Activated T-helper 17 cell treated with anti-CD3 and anti-CD28 coated beads, Interleukin-2, amount 50 U/mL, for 72 hours (primary cell): ENCODE data around the gene PTPA. TPM values are rescaled to one million over a fixed set of nuclear protein-coding genes. Genes with fewer than 3 reads are reported as not detected.
"Not testable (repeated sequence)": the region's sequence is repeated elsewhere in the genome, so short reads cannot be mapped to it uniquely, and the experiment has no call there.

Source experiments
- ATAC-seq: fragments of 150-1000 bp; cut with Tn5 transposase; replicated peaks from 2 replicates; pipeline ENCODE4 v1.10.0; 2021; ENCODE audit warnings: mild to moderate bottlenecking, moderate library complexity
- H3K27ac Mint-ChIP-seq: one replicate; pipeline ENCODE4 v1.8.0; 2022; ENCODE audit warnings: mixed read lengths
- H3K27me3 Mint-ChIP-seq: one replicate; pipeline ENCODE4 v1.8.0; 2022; ENCODE audit warnings: mixed read lengths
- H3K36me3 Mint-ChIP-seq: one replicate; pipeline ENCODE4 v1.8.0; 2022; ENCODE audit warnings: low read depth, mild to moderate bottlenecking, mixed read lengths
- H3K4me1 Mint-ChIP-seq: one replicate; pipeline ENCODE4 v1.8.0; 2022; ENCODE audit warnings: mixed read lengths
- H3K4me3 Mint-ChIP-seq: one replicate; pipeline ENCODE4 v1.8.0; 2022; ENCODE audit warnings: mild to moderate bottlenecking, mixed read lengths
- H3K9me3 Mint-ChIP-seq: one replicate; pipeline ENCODE4 v1.8.0; 2022; ENCODE audit warnings: mixed read lengths
- total RNA-seq, 2 donors: library from RNA; stranded (reverse); gene quantifications; one replicate each; pipeline ENCODE4 v1.2.3, GENCODE V29; 2022

The PTPA gene
- total RNA-seq, 2 donors from 2014 or later, result 77.9 to 131 TPM

DNA sequence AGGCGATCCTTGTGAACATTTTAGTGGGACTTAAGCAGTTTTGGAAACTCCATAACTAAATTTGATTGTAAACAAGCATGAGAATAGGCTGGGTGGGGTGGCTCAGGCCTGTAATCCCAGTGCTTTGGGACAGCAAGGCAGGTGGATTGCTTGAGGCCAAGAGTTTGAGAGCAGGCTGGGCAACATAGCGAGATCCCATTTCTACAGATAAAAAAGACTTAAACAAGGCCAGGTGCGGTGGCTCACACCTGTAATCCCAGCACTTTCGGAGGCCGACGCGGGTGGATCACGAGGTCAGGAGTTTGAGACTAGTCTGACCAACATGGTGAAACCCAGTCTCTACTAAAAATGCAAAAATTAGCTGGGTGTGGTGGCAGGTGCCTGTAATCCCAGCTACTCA is 78.8 kb downstream of the PTPA start:
- peaks cover 10% of the 10 kb centered on the region for H3K4me1 Mint-ChIP-seq
- not testable (repeated sequence) for ATAC-seq, H3K27ac Mint-ChIP-seq, H3K4me3 Mint-ChIP-seq, H3K9me3 Mint-ChIP-seq, H3K27me3 Mint-ChIP-seq, H3K36me3 Mint-ChIP-seq

GRCh38 chr9:129191234-129191633 is 80.0 kb downstream of the PTPA start:
- Mint-ChIP-seq H3K4me3 (no peak overlapping the region), H3K36me3 (no peaks in the 10 kb centered on the region), H3K4me1 (no peaks in the 10 kb centered on the region), H3K27ac (no peak overlapping the region), H3K9me3 (no peaks in the 10 kb centered on the region), H3K27me3 (peaks cover 7% of the 10 kb centered on the region)
- ATAC-seq, result no peak

- Mint-ChIP-seq H3K9me3 (no peaks in the 10 kb centered on the region), H3K27ac (no peak overlapping the region), H3K27me3 (peaks cover 7% of the 10 kb centered on the region), H3K36me3 (no peaks in the 10 kb centered on the region), H3K4me1 (no peaks in the 10 kb centered on the region), H3K4me3 (no peak overlapping the region)
- ATAC-seq, result no peak
These were observed 82.4 kb downstream of the PTPA start for GRCh38 chr9:129193655-129194054.

DNA sequence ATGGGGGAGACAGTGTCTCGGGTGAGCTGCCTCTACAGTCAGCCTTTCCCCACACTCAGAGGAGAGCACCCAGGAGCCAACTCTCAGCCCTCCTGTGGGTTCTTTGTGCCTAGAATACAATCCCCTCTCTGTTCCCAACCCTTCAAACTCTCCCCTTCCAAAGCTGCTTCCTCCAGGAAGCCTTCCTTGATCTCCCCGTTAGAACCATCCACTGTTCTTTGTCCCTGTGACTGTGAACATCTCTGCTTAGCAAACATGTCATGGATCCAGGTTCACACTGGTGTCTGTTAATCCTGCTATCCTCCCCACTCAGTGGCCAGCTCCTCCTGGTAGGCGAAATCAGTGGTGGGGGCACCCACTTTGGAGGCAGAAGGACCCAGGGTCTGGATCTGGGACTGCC is 83.0 kb downstream of the PTPA start:
- peaks cover 7% of the 10 kb centered on the region for H3K27me3 Mint-ChIP-seq
- H3K9me3 Mint-ChIP-seq, result no peaks in the 10 kb centered on the region
- no peak overlapping the region for H3K27ac Mint-ChIP-seq
- H3K4me1 Mint-ChIP-seq, result no peaks in the 10 kb centered on the region
- no peak for ATAC-seq
- H3K36me3 Mint-ChIP-seq, result no peaks in the 10 kb centered on the region
- no peak overlapping the region for H3K4me3 Mint-ChIP-seq

- Mint-ChIP-seq H3K27me3 (peaks cover 7% of the 10 kb centered on the region), H3K4me1 (no peaks in the 10 kb centered on the region), H3K36me3 (no peaks in the 10 kb centered on the region), H3K9me3 (no peaks in the 10 kb centered on the region), H3K27ac (no peak overlapping the region), H3K4me3 (no peak overlapping the region)
- no peak for ATAC-seq
These were observed 84.4 kb downstream of the PTPA start for GRCh38 chr9:129195606-129196005.

DNA sequence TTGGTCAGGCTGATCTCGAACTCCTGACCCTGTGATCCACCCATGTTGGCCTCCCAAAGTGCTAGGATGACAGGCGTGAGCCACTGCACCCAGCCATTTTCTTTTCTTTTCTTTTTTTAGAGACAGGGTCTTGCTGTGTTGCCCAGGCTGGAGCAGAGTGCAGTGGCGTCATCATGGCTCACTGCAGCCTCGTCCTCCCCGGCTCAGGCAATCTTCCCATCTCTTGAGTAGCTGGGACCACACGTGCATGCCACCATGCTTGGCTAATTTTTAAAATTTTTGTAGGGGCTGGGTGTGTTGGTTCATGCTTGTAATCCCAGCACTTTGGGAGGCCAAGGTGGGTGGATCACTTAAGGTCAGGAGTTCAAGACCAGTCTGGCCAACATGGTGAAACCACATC is 85.8 kb downstream of the PTPA start:
- H3K27ac Mint-ChIP-seq, H3K9me3 Mint-ChIP-seq, H3K4me3 Mint-ChIP-seq, H3K4me1 Mint-ChIP-seq, H3K27me3 Mint-ChIP-seq, ATAC-seq, H3K36me3 Mint-ChIP-seq: not testable (repeated sequence)

GRCh38 chr9:129197978-129198318 is 86.7 kb downstream of the PTPA start:
- no peak overlapping the region for H3K4me3 Mint-ChIP-seq
- H3K4me1 Mint-ChIP-seq, result no peaks in the 10 kb centered on the region
- H3K9me3 Mint-ChIP-seq, result no peaks in the 10 kb centered on the region
- H3K27ac Mint-ChIP-seq, result no peak overlapping the region
- H3K36me3 Mint-ChIP-seq, result no peaks in the 10 kb centered on the region
- peaks cover 7% of the 10 kb centered on the region for H3K27me3 Mint-ChIP-seq
- no peak for ATAC-seq

Other genes starting within 250 kb of the PTPA start
- 10 to 100 TPM; 20.1 to 29.6 TPM for gene KYAT1, start 229.5 kb upstream of the PTPA start, total RNA-seq
- 10 to 100 TPM; 19.3 to 24.5 TPM for gene LRRC8A, start 229.3 kb upstream of the PTPA start, total RNA-seq
- gene PHYHD1, start 190.4 kb upstream of the PTPA start, total RNA-seq, result under 1 TPM in 1 of 2 donors, not detected in 1; 0.77 TPM
- 1 to 10 TPM; 5.3 to 8.5 TPM for gene DOLK, start 163.8 kb upstream of the PTPA start, total RNA-seq
- 100 to 1,000 TPM; 110 to 115 TPM for gene NUP188, start 163.7 kb upstream of the PTPA start, total RNA-seq
- gene SH3GLB2, start 83.1 kb upstream of the PTPA start, total RNA-seq, result 10 to 100 TPM; 57.7 to 76.0 TPM
- gene MIGA2, start 74.8 kb upstream of the PTPA start, total RNA-seq, result 10 to 100 TPM; 23.8 to 35.0 TPM
- 10 to 100 TPM; 12.3 to 20.8 TPM for gene DOLPP1, start 30.3 kb upstream of the PTPA start, total RNA-seq
- 10 to 100 TPM; 19.8 to 21.8 TPM for gene CRAT, start 622 bp upstream of the PTPA start, total RNA-seq
- 1 to 10 TPM in 1 of 2 donors, under 1 TPM in 1; 0.67 to 2.2 TPM for gene IER5L, start 66.8 kb downstream of the PTPA start, total RNA-seq